Esophagus muscularis mucosa (tissue), 4 donors: Measurements from ENCODE around the gene CTPS2. TPM values are rescaled to one million over a fixed set of nuclear protein-coding genes. Genes with fewer than 3 reads are reported as not detected.

ENCODE experiments used
- DNase-seq: peaks from one replicate; pipeline ENCODE4 v3.0.0-alpha.2; 2017; ENCODE audit errors: extremely low spot score
- H3K27ac ChIP-seq, 4 donors: fragments of 200-600 bp; sonication (generic); replicated peaks in 1 of 4; 1 replicate in 3 of 4; 2 replicates in 1 of 4; pipeline ENCODE4 v1.5.1; 2016 to 2019; ENCODE audit warnings: mild to moderate bottlenecking in 1 of 4
- H3K27me3 ChIP-seq, 4 donors: fragments of 200-600 bp; sonication (generic); one replicate each; pipeline versions ENCODE4 v1.5.1 to v1.6.0; 2016 to 2019
- H3K36me3 ChIP-seq, 4 donors: fragments of 200-600 bp; sonication (generic); one replicate each; pipeline ENCODE4 v1.5.1; 2016 to 2019
- H3K4me1 ChIP-seq, 4 donors: fragments of 200-600 bp; sonication (generic); one replicate each; pipeline ENCODE4 v1.5.1; 2016 to 2019
- H3K4me3 ChIP-seq, 4 donors: fragments of 200-600 bp; sonication (generic); 1 replicate in 2 of 4; 2 replicates in 2 of 4; pipeline ENCODE4 v1.5.1; 2016 to 2019; ENCODE audit warnings: mild to moderate bottlenecking in 4 of 4, moderate library complexity in 1 of 4
- H3K9me3 ChIP-seq, 4 donors: fragments of 200-600 bp; sonication (generic); 1 replicate in 3 of 4; 2 replicates in 1 of 4; pipeline ENCODE4 v1.5.1; 2016 to 2019
- EP300 ChIP-seq: sonication (generic); formaldehyde crosslinking; IDR thresholded peaks from one replicate; pipeline ENCODE4 v1.6.1; 2017; ENCODE audit warnings: antibody characterized with exemption
- POLR2A ChIP-seq: fragments of 450-650 bp; IDR thresholded peaks from one replicate; pipeline ENCODE4 v1.6.1; 2017; ENCODE audit warnings: antibody characterized with exemption, moderate library complexity, mild to moderate bottlenecking, low read depth
- POLR2AphosphoS5 ChIP-seq, 2 donors: sonication (generic); formaldehyde crosslinking; IDR thresholded peaks; one replicate each; pipeline ENCODE4 v1.6.1; 2017; ENCODE audit warnings: antibody characterized with exemption in 2 of 2
- WGBS: methylation state at CpG from one replicate; pipeline ENCODE4 v1.1.5; 2018; 5-methylcytosine and 5-hydroxymethylcytosine counted together
- intact Hi-C: fragments of 100-400 bp; cut with DNase I; formaldehyde crosslinking; loops from one replicate; pipeline ENCODE4 v1.15.1; 2023
- total RNA-seq, 4 donors: library from RNA; depleted of rRNA; stranded (reverse); fragments of >200 nt; gene quantifications; one replicate each; pipeline versions ENCODE4 v1.1.0 to v1.2.1, GENCODE V29; 2016
- TF ChIP-seq, protein P1 (sequence below), 3 experiments: fragments of 200-600 bp in 2 of 3; fragments of 450-650 bp in 1 of 3; sonication (generic) in 2 of 3; IDR thresholded peaks; one replicate each; pipeline ENCODE4 v1.5.1; 2017 to 2019; ENCODE audit warnings: antibody characterized with exemption in 3 of 3, mild to moderate bottlenecking in 2 of 3, moderate library complexity in 1 of 3

CTPS2 gene
- total RNA-seq, 4 donors from 2014 or later, result 9.8 to 18.3 (median 13.7) TPM

DNA sequence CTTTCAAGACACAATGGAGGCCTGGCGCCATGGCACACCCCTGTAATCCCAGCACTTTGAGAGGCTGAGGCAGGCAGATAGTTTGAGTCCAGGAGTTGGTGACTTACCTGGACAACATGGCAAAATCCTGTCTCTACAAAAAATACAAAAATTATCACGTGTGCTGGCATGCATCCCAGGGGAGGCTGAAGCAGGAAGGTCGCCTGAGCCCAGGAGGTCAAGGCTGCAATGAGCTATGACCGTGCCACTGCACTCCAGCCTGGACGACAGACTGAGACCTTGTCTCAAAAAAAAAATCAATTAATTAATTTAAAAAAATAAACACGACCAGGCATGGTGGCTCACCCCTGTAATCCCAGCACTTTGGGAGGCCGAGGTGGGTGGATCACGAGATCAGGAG is 2.0 kb upstream of the CTPS2 start:
- H3K27ac ChIP-seq, result no peak overlapping the region
- TF ChIP-seq EP300 (no peak), POLR2A (no peak), POLR2AphosphoS5 (IDR thresholded peaks at IDR 0.05) (no peak)
- TF ChIP-seq, protein P1, sequence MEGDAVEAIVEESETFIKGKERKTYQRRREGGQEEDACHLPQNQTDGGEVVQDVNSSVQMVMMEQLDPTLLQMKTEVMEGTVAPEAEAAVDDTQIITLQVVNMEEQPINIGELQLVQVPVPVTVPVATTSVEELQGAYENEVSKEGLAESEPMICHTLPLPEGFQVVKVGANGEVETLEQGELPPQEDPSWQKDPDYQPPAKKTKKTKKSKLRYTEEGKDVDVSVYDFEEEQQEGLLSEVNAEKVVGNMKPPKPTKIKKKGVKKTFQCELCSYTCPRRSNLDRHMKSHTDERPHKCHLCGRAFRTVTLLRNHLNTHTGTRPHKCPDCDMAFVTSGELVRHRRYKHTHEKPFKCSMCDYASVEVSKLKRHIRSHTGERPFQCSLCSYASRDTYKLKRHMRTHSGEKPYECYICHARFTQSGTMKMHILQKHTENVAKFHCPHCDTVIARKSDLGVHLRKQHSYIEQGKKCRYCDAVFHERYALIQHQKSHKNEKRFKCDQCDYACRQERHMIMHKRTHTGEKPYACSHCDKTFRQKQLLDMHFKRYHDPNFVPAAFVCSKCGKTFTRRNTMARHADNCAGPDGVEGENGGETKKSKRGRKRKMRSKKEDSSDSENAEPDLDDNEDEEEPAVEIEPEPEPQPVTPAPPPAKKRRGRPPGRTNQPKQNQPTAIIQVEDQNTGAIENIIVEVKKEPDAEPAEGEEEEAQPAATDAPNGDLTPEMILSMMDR (IDR thresholded peaks at IDR 0.05), result no peak
- H3K9me3 ChIP-seq, result no peaks in the 10 kb centered on the region
- H3K4me3 ChIP-seq, result no peak overlapping the region
- peaks cover 3 to 28% (median 8%) of the 10 kb centered on the region in 4 donors for H3K4me1 ChIP-seq
- DNase-seq, result no peak
- 82% methylated on average over 8 of the region's 8 CpGs for WGBS
- peaks cover 0 to 9% (median 0%) of the 10 kb centered on the region in 4 donors for H3K27me3 ChIP-seq
- H3K36me3 ChIP-seq, result no peaks in the 10 kb centered on the region
- intact Hi-C loops, result loop anchor here (10.0 kb wide), 2 partner anchors 160 to 860 kb away; partner anchors contain the start of genes AP1S2 and RBBP7

DNA sequence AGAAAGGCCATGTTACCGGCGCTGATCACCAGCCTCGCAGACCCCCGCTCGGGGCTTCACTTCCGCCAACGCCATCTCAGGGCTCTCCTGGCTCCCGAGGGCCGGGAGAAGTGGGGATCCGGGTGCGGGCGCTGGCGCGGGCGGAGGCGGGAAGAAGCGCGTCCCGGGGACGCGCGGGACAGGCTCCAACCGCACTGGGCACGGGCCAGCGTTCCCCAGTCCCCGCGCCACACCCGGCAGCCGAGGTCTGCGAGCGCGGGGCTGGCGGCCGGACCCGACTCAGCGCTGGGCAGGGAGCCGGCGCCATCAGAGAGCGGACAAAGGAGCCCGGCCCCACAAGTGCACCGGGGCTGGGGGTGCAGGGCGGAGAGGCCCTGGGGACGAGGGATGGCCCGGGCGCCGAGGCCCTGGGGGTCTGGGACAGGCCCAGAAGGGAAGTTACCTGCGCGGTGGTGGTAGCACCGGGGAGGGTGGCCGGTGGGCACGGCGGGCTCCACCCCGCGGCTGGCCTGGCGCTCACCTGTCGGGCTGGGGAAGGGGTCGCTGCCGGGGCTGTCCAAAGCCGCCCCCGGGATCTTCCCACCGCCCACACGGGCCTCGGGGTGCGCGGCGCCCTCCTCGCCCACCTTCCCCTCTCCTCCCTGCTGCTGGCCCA is 449 bp downstream of the CTPS2 start:
- peaks cover 0 to 23% (median 8%) of the 10 kb centered on the region in 4 donors for H3K4me1 ChIP-seq
- peaks cover 0 to 9% (median 0%) of the 10 kb centered on the region in 4 donors for H3K27me3 ChIP-seq

DNA sequence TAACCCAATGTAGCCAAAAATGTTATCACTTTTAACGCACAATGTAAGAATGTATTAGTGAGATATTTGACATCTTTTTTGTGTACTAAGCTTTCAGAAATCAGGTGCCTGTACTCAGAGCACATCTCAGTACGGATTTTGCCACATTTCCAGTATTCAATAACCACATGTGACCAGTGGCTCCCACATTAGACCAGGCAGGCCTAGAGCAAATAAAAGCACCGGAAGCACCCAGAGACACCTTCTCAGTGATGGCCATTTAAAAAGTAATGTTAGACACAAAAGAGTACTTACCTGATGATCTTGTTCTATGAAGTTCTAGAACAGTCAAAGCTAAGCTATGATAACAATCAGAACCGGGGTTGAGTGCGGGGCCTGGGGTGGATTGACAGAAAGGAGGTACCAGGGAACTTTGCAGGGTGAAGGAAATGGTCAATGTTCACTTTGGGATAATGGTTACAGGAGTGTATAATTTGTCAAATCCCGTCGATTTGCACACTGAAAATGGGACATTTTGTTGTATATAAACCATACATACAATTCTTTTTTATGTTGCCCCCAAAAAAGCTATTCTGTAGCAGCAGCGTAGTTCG is 1.2 kb downstream of the CTPS2 start:
- H3K4me1 ChIP-seq, result peaks cover 0 to 23% (median 8%) of the 10 kb centered on the region in 4 donors
- intact Hi-C loops, result loop anchor here (10.0 kb wide), 2 partner anchors 163 to 857 kb away; partner anchors contain the start of genes AP1S2 and RBBP7
- peak overlapping the region; percentile 74 to 79 (median 76) for H3K4me3 ChIP-seq
- DNase-seq, result no peak
- no peak for TF ChIP-seq POLR2AphosphoS5 (IDR thresholded peaks at IDR 0.05)
- TF ChIP-seq EP300, result no peak
- TF ChIP-seq, protein P1 (IDR thresholded peaks at IDR 0.05), result no peak
- no peak for TF ChIP-seq POLR2A
- peak overlapping the region; percentile 87 to 90 (median 89) for H3K27ac ChIP-seq
- peaks cover 0 to 9% (median 0%) of the 10 kb centered on the region in 4 donors for H3K36me3 ChIP-seq
- peaks cover 0 to 9% (median 0%) of the 10 kb centered on the region in 4 donors for H3K27me3 ChIP-seq
- no peaks in the 10 kb centered on the region for H3K9me3 ChIP-seq
- 49% methylated on average over 9 of the region's 9 CpGs for WGBS

More for the DNA sequence above, 449 bp downstream of the CTPS2 start:
- peak overlapping the region; percentile 87 to 90 (median 89) for H3K27ac ChIP-seq
- peaks cover 0 to 8% (median 0%) of the 10 kb centered on the region in 4 donors for H3K36me3 ChIP-seq
- intact Hi-C loops, result loop anchor here (10.0 kb wide), 2 partner anchors 163 to 857 kb away; partner anchors contain the start of genes AP1S2 and RBBP7
- DNase-seq, result no peak
- H3K4me3 ChIP-seq, result peak overlapping the region; percentile 74 to 79 (median 76)
- TF ChIP-seq, protein P1 (IDR thresholded peaks at IDR 0.05), result no peak
- TF ChIP-seq POLR2AphosphoS5 (IDR thresholded peaks at IDR 0.05) (no peak), EP300 (no peak), POLR2A (no peak)
- WGBS, result 3% methylated on average over 42 of the region's 67 CpGs
- no peaks in the 10 kb centered on the region for H3K9me3 ChIP-seq

DNA sequence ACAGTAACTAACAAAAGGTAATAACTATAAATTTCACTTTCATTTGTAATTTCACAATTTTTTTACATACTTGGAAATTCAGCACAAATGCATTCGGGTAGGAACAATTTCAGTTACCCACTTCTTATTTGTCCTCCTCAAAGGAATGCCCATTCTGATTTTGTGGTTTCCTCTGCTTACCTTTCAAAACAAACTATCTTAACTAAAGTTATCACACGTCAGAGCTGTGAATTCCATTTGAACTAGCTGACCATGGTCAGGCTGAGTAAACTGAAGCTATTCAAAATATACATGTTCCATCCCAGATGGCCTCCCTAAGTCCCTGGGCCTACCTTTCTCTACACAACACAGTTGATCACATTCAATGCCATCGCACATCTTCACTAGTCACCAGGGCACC is 4.5 kb downstream of the CTPS2 start:
- WGBS, result 79% methylated on average over 3 of the region's 3 CpGs
- H3K4me1 ChIP-seq, result peaks cover 0 to 19% (median 5%) of the 10 kb centered on the region in 4 donors

More for the DNA sequence above, 4.5 kb downstream of the CTPS2 start:
- no peak for DNase-seq
- Histone ChIP-seq H3K4me3 (no peak overlapping the region), H3K27ac (no peak overlapping the region), H3K36me3 (peaks cover 0 to 9% (median 0%) of the 10 kb centered on the region in 4 donors), H3K9me3 (no peaks in the 10 kb centered on the region), H3K27me3 (peaks cover 0 to 9% (median 0%) of the 10 kb centered on the region in 4 donors)
- intact Hi-C loops, result no loop called here
- TF ChIP-seq POLR2AphosphoS5 (IDR thresholded peaks at IDR 0.05) (no peak), POLR2A (no peak), EP300 (no peak)
- TF ChIP-seq, protein P1 (IDR thresholded peaks at IDR 0.05), result no peak
